CD4-positive, CD25-positive, alpha-beta regulatory T cell (primary cell): ENCODE measurements around the gene FUT8. TPM values are rescaled to one million over a fixed set of nuclear protein-coding genes. Genes with fewer than 3 reads are reported as not detected.

Experiments
- ATAC-seq, 2 donors: fragments of 150-1000 bp; cut with Tn5 transposase; one replicate each; pipeline ENCODE4 v1.10.0; 2021; ENCODE audit warnings: low read depth in 2 of 2, moderate number of reproducible peaks in 2 of 2, moderate library complexity in 1 of 2
- DNase-seq, 3 donors: peaks; one replicate each; pipeline versions ENCODE4 v3.0.0 to v3.0.0-alpha.2; 2012 to 2022; ENCODE audit warnings: mixed read lengths in 1 of 3
- H3K27ac ChIP-seq: one replicate; pipeline ENCODE4 v1.7.0; 2013; ENCODE audit warnings: mild to moderate bottlenecking, low read length; ENCODE audit not compliant: insufficient read depth, poor library complexity, severe bottlenecking
- H3K27me3 ChIP-seq: one replicate; pipeline ENCODE4 v1.7.0; 2013; ENCODE audit warnings: low read length; ENCODE audit not compliant: control insufficient read depth, insufficient read depth
- H3K36me3 ChIP-seq: one replicate; pipeline ENCODE4 v1.7.0; 2013; ENCODE audit warnings: mild to moderate bottlenecking, low read length, moderate library complexity; ENCODE audit not compliant: control insufficient read depth, insufficient read depth
- H3K4me1 ChIP-seq: 2 replicates; pipeline ENCODE4 v1.7.0; 2013; ENCODE audit warnings: mild to moderate bottlenecking, low read length; ENCODE audit not compliant: insufficient read depth, control insufficient read depth, poor library complexity, severe bottlenecking
- H3K4me3 ChIP-seq: one replicate; pipeline ENCODE4 v1.7.0; 2013; ENCODE audit warnings: low read depth, mild to moderate bottlenecking, low read length, moderate library complexity
- H3K9me3 ChIP-seq, 2 experiments: 1 replicate in 1 of 2; 2 replicates in 1 of 2; pipeline ENCODE4 v1.7.0; 2013; ENCODE audit warnings: low read length in 2 of 2, mild to moderate bottlenecking in 1 of 2, moderate library complexity in 1 of 2; ENCODE audit not compliant: control insufficient read depth in 2 of 2
- H3K27ac Mint-ChIP-seq, 3 donors: one replicate each; pipeline ENCODE4 v1.8.0; 2020 to 2022; ENCODE audit warnings: mild to moderate bottlenecking in 3 of 3, mixed read lengths in 3 of 3, moderate library complexity in 2 of 3
- H3K27me3 Mint-ChIP-seq: one replicate; pipeline ENCODE4 v1.8.0; 2022; ENCODE audit warnings: mild to moderate bottlenecking, mixed read lengths
- H3K36me3 Mint-ChIP-seq: one replicate; pipeline ENCODE4 v1.8.0; 2020; ENCODE audit warnings: mixed read lengths
- H3K4me1 Mint-ChIP-seq, 4 donors: one replicate each; pipeline ENCODE4 v1.8.0; 2020 to 2022; ENCODE audit warnings: mixed read lengths in 4 of 4, mild to moderate bottlenecking in 1 of 4
- H3K4me3 Mint-ChIP-seq, 4 donors: one replicate each; pipeline ENCODE4 v1.8.0; 2020 to 2022; ENCODE audit warnings: mild to moderate bottlenecking in 4 of 4, mixed read lengths in 4 of 4, moderate library complexity in 3 of 4
- H3K9me3 Mint-ChIP-seq, 7 donors: one replicate each; pipeline ENCODE4 v1.8.0; 2020 to 2022; ENCODE audit warnings: mixed read lengths in 7 of 7, mild to moderate bottlenecking in 3 of 7, moderate library complexity in 2 of 7
- polyA plus RNA-seq, 4 donors: library from polyadenylated mRNA; unstranded; fragments of 300-500 nt; fragmentation: Illumina TruSeq; gene quantifications; one replicate each; pipeline ENCODE4 v1.2.3, GENCODE V29; 2021
- total RNA-seq: library from RNA; stranded (reverse); gene quantifications from one replicate; pipeline ENCODE4 v1.2.3, GENCODE V29; 2022

FUT8 gene
- total and polyA plus RNA-seq, 5 donors from 2014 or later, result 15.3 to 59.2 (median 22.2) TPM

DNA sequence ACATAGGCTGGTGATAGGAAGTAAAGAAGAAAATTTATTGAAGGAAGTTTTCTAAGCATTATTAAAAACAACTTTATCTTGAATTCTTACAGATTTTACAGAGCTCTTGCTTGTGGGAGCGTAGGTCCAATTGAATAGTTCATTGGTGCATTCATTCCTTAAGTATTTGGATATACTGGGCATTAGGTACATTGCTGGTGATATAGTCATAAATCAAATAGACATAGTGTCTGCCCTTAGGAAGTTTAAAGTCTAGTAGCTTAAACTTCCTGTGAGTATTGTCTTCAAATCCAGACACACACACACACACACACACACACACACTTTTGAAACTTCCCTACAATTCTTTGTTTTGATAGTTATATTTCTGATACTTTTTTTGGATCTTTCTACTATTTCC lies 226.7 kb downstream of the FUT8 start:
- peaks cover 9% of the 10 kb centered on the region for H3K4me1 ChIP-seq
- no peaks in the 10 kb centered on the region for H3K36me3 ChIP-seq
- no peak overlapping the region for H3K27ac ChIP-seq
- no peaks in the 10 kb centered on the region for H3K9me3 ChIP-seq
- Mint-ChIP-seq H3K36me3 (peaks cover 31% of the 10 kb centered on the region), H3K27me3 (no peaks in the 10 kb centered on the region), H3K27ac (peak overlapping the region in 1 of 3 donors; percentile 31), H3K9me3 (peaks cover 0 to 7% (median 0%) of the 10 kb centered on the region in 7 donors), H3K4me1 (peaks cover 26 to 41% (median 36%) of the 10 kb centered on the region in 4 donors), H3K4me3 (no peak overlapping the region)
- ATAC-seq (no peak), DNase-seq (no peak)
- H3K4me3 ChIP-seq, result no peak overlapping the region
- H3K27me3 ChIP-seq, result no peaks in the 10 kb centered on the region

DNA sequence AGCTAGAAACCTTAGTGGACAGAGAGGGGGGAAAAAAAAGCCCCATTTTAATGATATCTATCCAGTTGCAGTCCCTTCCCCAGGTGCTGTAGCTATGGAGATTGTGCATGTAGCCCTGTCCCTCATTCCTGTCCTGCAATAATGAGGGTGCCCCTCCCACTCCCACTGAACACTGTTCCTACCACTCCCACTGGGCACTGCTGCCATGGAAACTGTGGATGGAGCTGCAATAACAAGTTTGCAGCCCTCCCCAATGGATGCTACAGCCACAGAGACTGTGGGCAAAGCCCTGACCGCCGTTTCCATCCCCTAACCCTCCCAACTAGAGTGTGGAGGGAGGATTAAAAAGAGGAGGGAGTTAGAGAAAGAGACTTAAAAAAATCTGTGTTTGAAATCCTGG lies 238.3 kb downstream of the FUT8 start:
- no peak overlapping the region for H3K27ac ChIP-seq
- no peak overlapping the region for H3K27ac Mint-ChIP-seq
- no peaks in the 10 kb centered on the region for H3K27me3 Mint-ChIP-seq
- peaks cover 0 to 7% (median 4%) of the 10 kb centered on the region in 7 donors for H3K9me3 Mint-ChIP-seq
- H3K36me3 Mint-ChIP-seq, result peaks cover 19% of the 10 kb centered on the region
- H3K4me3 Mint-ChIP-seq, result no peak overlapping the region
- peaks cover 0 to 5% (median 1%) of the 10 kb centered on the region in 4 donors for H3K4me1 Mint-ChIP-seq
- H3K4me1 ChIP-seq, result no peaks in the 10 kb centered on the region
- no peaks in the 10 kb centered on the region for H3K27me3 ChIP-seq
- H3K4me3 ChIP-seq, result no peak overlapping the region
- no peak for DNase-seq
- H3K9me3 ChIP-seq, result no peaks in the 10 kb centered on the region
- H3K36me3 ChIP-seq, result no peaks in the 10 kb centered on the region
- no peak for ATAC-seq

DNA sequence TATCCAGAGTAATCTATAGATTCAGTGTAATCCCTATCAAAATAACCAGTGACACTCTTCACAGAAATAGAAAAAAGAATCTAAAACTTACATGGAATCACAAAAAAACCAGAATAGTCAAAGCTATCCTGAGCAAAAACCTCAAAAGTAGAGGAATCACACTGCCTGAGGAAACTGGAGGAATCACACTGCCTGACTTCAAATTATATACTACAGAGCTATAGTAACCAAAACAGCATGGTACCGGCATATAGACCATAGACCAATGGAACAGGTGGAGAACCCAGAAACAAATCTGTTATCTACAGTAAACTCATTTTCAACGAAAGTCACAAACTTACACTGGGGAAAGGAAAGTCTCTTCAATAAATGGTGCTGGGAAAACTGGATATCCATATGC lies 244.0 kb downstream of the FUT8 start:
- Mint-ChIP-seq H3K4me3 (no peak overlapping the region), H3K4me1 (peaks cover 0 to 6% (median 2%) of the 10 kb centered on the region in 4 donors), H3K27me3 (no peaks in the 10 kb centered on the region), H3K27ac (no peak overlapping the region), H3K9me3 (peaks cover 0 to 21% (median 4%) of the 10 kb centered on the region in 7 donors), H3K36me3 (peaks cover 23% of the 10 kb centered on the region)
- Histone ChIP-seq H3K4me1 (no peaks in the 10 kb centered on the region), H3K27me3 (no peaks in the 10 kb centered on the region), H3K4me3 (no peak overlapping the region), H3K27ac (no peak overlapping the region), H3K9me3 (no peaks in the 10 kb centered on the region), H3K36me3 (no peaks in the 10 kb centered on the region)
- ATAC-seq (no peak), DNase-seq (no peak)

DNA sequence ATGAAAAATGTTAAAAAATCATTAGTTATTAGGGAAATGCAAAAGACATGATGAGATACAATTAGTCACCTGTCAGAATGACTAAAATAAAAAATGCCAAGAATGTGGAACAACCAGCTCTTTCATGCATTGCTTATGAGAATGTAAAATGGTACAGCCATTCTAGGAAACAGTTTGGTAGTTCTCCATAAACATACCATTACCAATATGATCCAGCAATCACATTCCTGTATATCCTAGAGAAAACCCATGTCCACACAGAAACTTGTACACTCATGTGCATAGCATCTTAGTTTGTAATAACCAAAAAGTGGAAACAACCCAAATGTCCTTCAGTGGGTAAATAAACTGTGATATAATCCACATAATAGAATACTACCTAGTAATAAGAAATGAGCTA lies 245.7 kb downstream of the FUT8 start:
- ATAC-seq (no peak), DNase-seq (no peak)
- Mint-ChIP-seq H3K4me3 (no peak overlapping the region), H3K27ac (no peak overlapping the region), H3K9me3 (peaks cover 0 to 21% (median 2%) of the 10 kb centered on the region in 7 donors), H3K36me3 (peaks cover 19% of the 10 kb centered on the region), H3K4me1 (peaks cover 0 to 6% (median 2%) of the 10 kb centered on the region in 4 donors), H3K27me3 (no peaks in the 10 kb centered on the region)
- no peaks in the 10 kb centered on the region for H3K4me1 ChIP-seq
- no peaks in the 10 kb centered on the region for H3K36me3 ChIP-seq
- no peaks in the 10 kb centered on the region for H3K9me3 ChIP-seq
- H3K4me3 ChIP-seq, result no peak overlapping the region
- H3K27ac ChIP-seq, result no peak overlapping the region
- no peaks in the 10 kb centered on the region for H3K27me3 ChIP-seq

DNA sequence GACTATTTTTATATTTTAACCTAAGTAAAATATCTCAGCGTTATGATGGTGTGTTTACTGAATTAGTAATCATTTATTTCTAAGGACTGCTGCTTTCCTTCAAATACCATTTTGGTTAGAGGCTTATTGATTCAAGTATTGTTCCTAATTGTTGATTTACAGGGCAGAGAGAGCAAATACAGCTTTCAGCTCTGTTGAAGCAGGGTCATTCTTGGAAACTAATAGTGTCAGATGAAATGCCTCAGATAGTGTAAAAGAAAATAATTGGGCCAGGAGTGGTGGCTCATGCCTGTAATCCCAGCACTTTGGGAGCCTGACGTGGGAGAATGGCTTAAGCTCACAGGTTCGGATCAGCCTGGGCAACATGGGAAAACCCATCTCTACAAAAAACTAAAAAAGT lies 249.3 kb downstream of the FUT8 start:
- Histone ChIP-seq H3K4me1 (no peaks in the 10 kb centered on the region), H3K27ac (no peak overlapping the region), H3K27me3 (no peaks in the 10 kb centered on the region), H3K4me3 (no peak overlapping the region), H3K9me3 (no peaks in the 10 kb centered on the region), H3K36me3 (no peaks in the 10 kb centered on the region)
- DNase-seq, result no peak
- no peaks in the 10 kb centered on the region for H3K27me3 Mint-ChIP-seq
- no peak for ATAC-seq
- H3K36me3 Mint-ChIP-seq, result peaks cover 5% of the 10 kb centered on the region
- H3K4me3 Mint-ChIP-seq, result no peak overlapping the region
- peaks cover 0 to 6% (median 0%) of the 10 kb centered on the region in 7 donors for H3K9me3 Mint-ChIP-seq
- H3K27ac Mint-ChIP-seq, result no peak overlapping the region
- peaks cover 0 to 3% (median 0%) of the 10 kb centered on the region in 4 donors for H3K4me1 Mint-ChIP-seq

DNA sequence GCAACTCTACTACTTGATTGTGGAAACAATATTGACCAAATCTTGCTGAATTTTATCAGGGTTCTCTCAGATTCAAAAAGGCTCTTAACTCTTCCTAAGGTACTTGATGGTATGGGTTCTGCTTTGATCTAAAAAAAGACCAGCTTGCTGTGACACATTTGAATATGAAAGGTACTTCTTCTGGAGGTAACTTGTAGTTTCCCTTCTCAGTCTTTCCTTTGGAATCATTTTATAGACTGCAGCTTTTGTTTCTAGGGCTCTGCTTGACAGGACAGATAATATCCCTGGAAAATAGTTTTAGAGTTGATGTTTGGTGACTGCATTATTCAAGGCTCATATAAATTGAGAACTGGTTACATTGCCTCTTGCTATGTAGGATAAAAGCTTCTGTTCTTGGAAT lies 251.9 kb downstream of the FUT8 start:
- no peak overlapping the region for H3K4me3 Mint-ChIP-seq
- H3K9me3 Mint-ChIP-seq, result peaks cover 0 to 2% (median 0%) of the 10 kb centered on the region in 7 donors
- Histone ChIP-seq H3K9me3 (no peaks in the 10 kb centered on the region), H3K27ac (no peak overlapping the region), H3K4me3 (no peak overlapping the region), H3K36me3 (peaks cover 5% of the 10 kb centered on the region), H3K27me3 (no peaks in the 10 kb centered on the region), H3K4me1 (no peaks in the 10 kb centered on the region)
- no peaks in the 10 kb centered on the region for H3K27me3 Mint-ChIP-seq
- H3K4me1 Mint-ChIP-seq, result peaks cover 0 to 1% (median 0%) of the 10 kb centered on the region in 4 donors
- DNase-seq, result no peak
- peaks cover 5% of the 10 kb centered on the region for H3K36me3 Mint-ChIP-seq
- ATAC-seq, result no peak
- no peak overlapping the region for H3K27ac Mint-ChIP-seq

DNA sequence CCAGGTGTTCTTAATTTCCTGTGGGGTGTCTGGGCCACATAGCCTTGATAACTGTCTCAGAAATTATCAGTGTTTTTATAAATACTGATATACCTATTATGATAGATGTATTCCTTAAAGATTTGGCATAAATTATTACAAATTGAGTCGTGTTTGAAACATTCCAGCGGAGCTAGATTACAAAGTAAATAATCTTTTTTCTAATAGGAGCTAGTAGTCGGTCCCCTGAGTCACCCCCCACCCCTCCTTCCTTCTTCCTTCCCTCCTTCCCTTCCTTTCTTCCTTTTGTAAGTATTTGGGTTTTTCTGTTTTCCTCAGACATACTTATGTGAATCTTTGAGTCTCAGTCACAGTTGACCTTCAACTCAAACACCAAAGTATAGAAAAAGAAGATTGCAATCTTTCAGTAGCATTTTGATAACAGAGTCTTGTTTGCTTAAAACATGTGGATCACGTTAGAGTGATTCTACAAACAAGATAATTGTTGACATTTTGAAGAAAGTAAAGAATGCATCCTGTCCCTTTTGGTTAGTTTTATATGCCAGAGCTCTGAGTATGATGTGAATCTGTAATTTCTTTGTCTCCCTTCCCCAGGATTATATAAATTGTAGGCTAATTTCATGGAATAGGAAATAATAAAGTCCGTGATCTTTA lies 264.0 kb downstream of the FUT8 start:
- peaks cover 2% of the 10 kb centered on the region for H3K36me3 ChIP-seq
- H3K9me3 ChIP-seq, result no peaks in the 10 kb centered on the region
- no peak overlapping the region for H3K4me3 ChIP-seq
- H3K27me3 ChIP-seq, result no peaks in the 10 kb centered on the region
- no peak overlapping the region for H3K4me3 Mint-ChIP-seq
- H3K36me3 Mint-ChIP-seq, result peaks cover 17% of the 10 kb centered on the region
- no peaks in the 10 kb centered on the region for H3K9me3 Mint-ChIP-seq
- no peak for DNase-seq
- no peak overlapping the region for H3K27ac Mint-ChIP-seq
- no peaks in the 10 kb centered on the region for H3K4me1 ChIP-seq
- peaks cover 2 to 20% (median 12%) of the 10 kb centered on the region in 4 donors for H3K4me1 Mint-ChIP-seq
- H3K27me3 Mint-ChIP-seq, result no peaks in the 10 kb centered on the region
- ATAC-seq, result no peak
- H3K27ac ChIP-seq, result no peak overlapping the region

DNA sequence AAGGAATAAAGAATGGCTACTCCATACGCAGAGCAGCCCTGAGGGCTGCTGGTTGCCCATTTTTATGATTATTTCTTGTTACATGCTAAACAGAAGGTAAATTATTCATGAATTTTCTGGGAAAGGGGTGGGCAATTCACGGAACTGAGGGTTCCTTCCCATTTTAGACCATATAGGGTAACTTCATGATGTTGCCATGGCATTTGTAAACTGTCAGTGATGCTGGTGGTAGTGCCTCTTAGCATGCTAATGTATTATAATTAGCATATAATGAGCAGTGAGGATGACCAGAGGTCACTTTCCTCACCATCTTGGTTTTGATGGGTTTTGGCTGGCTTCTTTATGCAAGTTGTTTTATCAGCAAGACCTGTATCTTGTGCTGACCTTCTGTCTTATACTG lies 273.0 kb downstream of the FUT8 start:
- no peak overlapping the region for H3K4me3 Mint-ChIP-seq
- Histone ChIP-seq H3K9me3 (no peaks in the 10 kb centered on the region), H3K4me3 (no peak overlapping the region), H3K27ac (no peak overlapping the region), H3K4me1 (no peaks in the 10 kb centered on the region), H3K36me3 (no peaks in the 10 kb centered on the region), H3K27me3 (no peaks in the 10 kb centered on the region)
- H3K36me3 Mint-ChIP-seq, result peaks cover 17% of the 10 kb centered on the region
- peaks cover 0 to 7% (median 0%) of the 10 kb centered on the region in 7 donors for H3K9me3 Mint-ChIP-seq
- H3K27ac Mint-ChIP-seq, result no peak overlapping the region
- ATAC-seq (no peak), DNase-seq (no peak)
- peaks cover 9 to 16% (median 10%) of the 10 kb centered on the region in 4 donors for H3K4me1 Mint-ChIP-seq
- no peaks in the 10 kb centered on the region for H3K27me3 Mint-ChIP-seq
